Panc1 (cell line): Measurements from ENCODE around the gene OR8B8. TPM values are rescaled to one million over a fixed set of nuclear protein-coding genes. Genes with fewer than 3 reads are reported as not detected.

Experiments
- ATAC-seq: fragments of 200-7000 bp; cut with Tn5 transposase; 2 replicates; pipeline ENCODE4 v1.9.1; 2020; ENCODE audit warnings: mild to moderate bottlenecking, moderate library complexity
- BruUV-seq: library from RNA; stranded (reverse); fragments of 400-500 nt; replicated peaks from 2 replicates; lab custom pipeline; 2021; lab: Mats Ljungman, UMichigan
- CTCF ChIA-PET: fragments of 300-600 bp; sonication (Branson Sonifier 250); formaldehyde crosslinking; loops from one replicate; lab custom pipeline; 2022; ENCODE audit warnings: antibody characterized with exemption; lab: Charles Lee
- POLR2A ChIA-PET: fragments of 300-600 bp; sonication (Branson Sonifier 250); formaldehyde crosslinking; loops from one replicate; lab custom pipeline; 2022; ENCODE audit warnings: antibody characterized with exemption; lab: Charles Lee
- DNase-seq: peaks from one replicate; pipeline ENCODE4 v3.0.0-alpha.2; 2010; ENCODE audit warnings: low read depth, low spot score
- H3K27ac ChIP-seq: 2 replicates; pipeline ENCODE4 v1.5.1; 2011; ENCODE audit warnings: mild to moderate bottlenecking, low read length, inconsistent platforms
- H3K27me3 ChIP-seq: fragments of 200-500 bp; sonication (Bioruptor generic); 2 replicates; pipeline ENCODE4 v1.6.0; 2014; ENCODE audit warnings: low read length, inconsistent platforms; ENCODE audit not compliant: control insufficient read depth, insufficient read depth
- H3K36me3 ChIP-seq: fragments of 200-500 bp; sonication (Bioruptor generic); 2 replicates; pipeline ENCODE4 v1.5.1; 2014; ENCODE audit warnings: inconsistent platforms, mild to moderate bottlenecking, low read length, moderate library complexity; ENCODE audit not compliant: control insufficient read depth, insufficient read depth
- H3K4me1 ChIP-seq: 2 replicates; pipeline ENCODE4 v1.5.1; 2011; ENCODE audit warnings: inconsistent platforms, mild to moderate bottlenecking, low read length, moderate library complexity; ENCODE audit not compliant: control insufficient read depth, insufficient read depth
- H3K4me3 ChIP-seq, 2 experiments: 2 replicates each; pipeline ENCODE4 v1.5.1; 2011 to 2012; ENCODE audit warnings: low read depth in 2 of 2, low read length in 2 of 2, mild to moderate bottlenecking in 2 of 2, inconsistent platforms in 1 of 2, moderate library complexity in 1 of 2
- H3K9me3 ChIP-seq: fragments of 200-500 bp; sonication (Bioruptor generic); 2 replicates; pipeline ENCODE4 v1.5.1; 2014; ENCODE audit warnings: low read depth, mild to moderate bottlenecking, inconsistent platforms, low read length, moderate library complexity; ENCODE audit not compliant: control insufficient read depth, insufficient read depth
- POLR2AphosphoS5 ChIP-seq: IDR thresholded peaks from 2 replicates; pipeline ENCODE4 v1.6.1; 2012; ENCODE audit warnings: mild to moderate bottlenecking, low read depth, low read length, moderate library complexity
- SIN3A ChIP-seq: IDR thresholded peaks from 2 replicates; pipeline ENCODE4 v1.6.1; 2012; ENCODE audit warnings: low read depth, mild to moderate bottlenecking, low read length, moderate library complexity, borderline replicate concordance; ENCODE audit not compliant: insufficient read depth
- TCF7L2 ChIP-seq: IDR thresholded peaks from 2 replicates; pipeline ENCODE4 v1.6.1; 2011; ENCODE audit warnings: mild to moderate bottlenecking, low read depth, low read length, inconsistent platforms
- in situ Hi-C: cut with HindIII; loops from 2 replicates; pipeline ENCODE4 v1.10.0; 2016; ENCODE audit warnings: low sequenced_read_pairs, low pct_unique_long_range_greater_than_20kb
- intact Hi-C: fragments of 100-400 bp; cut with micrococcal nuclease; formaldehyde crosslinking; loops from one replicate; pipeline ENCODE4 v1.10.0; 2022; ENCODE audit not compliant: unreplicated experiment
- total RNA-seq: library from RNA; stranded (reverse); gene quantifications from one replicate; pipeline ENCODE4 v1.2.1, GENCODE V29; 2021; ENCODE audit not compliant: unreplicated experiment
- TF ChIP-seq, protein P1 (sequence below): fragments of 450-650 bp; IDR thresholded peaks from 2 replicates; pipeline ENCODE4 v1.5.1; 2017; ENCODE audit warnings: mild to moderate bottlenecking
- TF ChIP-seq, protein P2 (sequence below), 2 experiments: IDR thresholded peaks; 2 replicates each; pipeline ENCODE4 v1.6.1; 2011 to 2012; ENCODE audit warnings: low read depth in 2 of 2, control low read depth in 1 of 2, low read length in 1 of 2, mild to moderate bottlenecking in 1 of 2, moderate library complexity in 1 of 2; ENCODE audit not compliant: insufficient read depth in 1 of 2

OR8B8 gene
- total RNA-seq, 1 experiment from 2014 or later: not detected

DNA sequence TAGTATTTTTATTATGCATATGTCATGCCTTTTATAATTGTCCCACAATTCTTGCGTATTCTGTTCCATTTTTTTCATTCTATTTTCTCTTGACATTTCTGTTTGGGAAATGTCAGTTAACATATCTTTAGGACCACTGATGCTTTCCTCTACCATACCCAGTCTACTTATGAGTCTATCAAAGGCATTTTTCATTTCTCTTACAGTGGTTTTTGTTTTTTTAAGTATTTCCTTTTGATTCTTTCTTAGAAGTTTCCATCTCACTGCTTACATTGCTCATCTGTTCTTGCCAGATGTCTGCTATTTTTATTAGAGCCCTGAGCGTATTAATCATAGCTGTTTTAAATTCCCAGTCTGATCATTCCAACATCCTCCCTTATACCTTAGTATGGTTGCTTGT is 29.3 kb upstream of the OR8B8 start:
- TF ChIP-seq, protein P1, sequence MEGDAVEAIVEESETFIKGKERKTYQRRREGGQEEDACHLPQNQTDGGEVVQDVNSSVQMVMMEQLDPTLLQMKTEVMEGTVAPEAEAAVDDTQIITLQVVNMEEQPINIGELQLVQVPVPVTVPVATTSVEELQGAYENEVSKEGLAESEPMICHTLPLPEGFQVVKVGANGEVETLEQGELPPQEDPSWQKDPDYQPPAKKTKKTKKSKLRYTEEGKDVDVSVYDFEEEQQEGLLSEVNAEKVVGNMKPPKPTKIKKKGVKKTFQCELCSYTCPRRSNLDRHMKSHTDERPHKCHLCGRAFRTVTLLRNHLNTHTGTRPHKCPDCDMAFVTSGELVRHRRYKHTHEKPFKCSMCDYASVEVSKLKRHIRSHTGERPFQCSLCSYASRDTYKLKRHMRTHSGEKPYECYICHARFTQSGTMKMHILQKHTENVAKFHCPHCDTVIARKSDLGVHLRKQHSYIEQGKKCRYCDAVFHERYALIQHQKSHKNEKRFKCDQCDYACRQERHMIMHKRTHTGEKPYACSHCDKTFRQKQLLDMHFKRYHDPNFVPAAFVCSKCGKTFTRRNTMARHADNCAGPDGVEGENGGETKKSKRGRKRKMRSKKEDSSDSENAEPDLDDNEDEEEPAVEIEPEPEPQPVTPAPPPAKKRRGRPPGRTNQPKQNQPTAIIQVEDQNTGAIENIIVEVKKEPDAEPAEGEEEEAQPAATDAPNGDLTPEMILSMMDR: no peak
- TF ChIP-seq, protein P2, sequence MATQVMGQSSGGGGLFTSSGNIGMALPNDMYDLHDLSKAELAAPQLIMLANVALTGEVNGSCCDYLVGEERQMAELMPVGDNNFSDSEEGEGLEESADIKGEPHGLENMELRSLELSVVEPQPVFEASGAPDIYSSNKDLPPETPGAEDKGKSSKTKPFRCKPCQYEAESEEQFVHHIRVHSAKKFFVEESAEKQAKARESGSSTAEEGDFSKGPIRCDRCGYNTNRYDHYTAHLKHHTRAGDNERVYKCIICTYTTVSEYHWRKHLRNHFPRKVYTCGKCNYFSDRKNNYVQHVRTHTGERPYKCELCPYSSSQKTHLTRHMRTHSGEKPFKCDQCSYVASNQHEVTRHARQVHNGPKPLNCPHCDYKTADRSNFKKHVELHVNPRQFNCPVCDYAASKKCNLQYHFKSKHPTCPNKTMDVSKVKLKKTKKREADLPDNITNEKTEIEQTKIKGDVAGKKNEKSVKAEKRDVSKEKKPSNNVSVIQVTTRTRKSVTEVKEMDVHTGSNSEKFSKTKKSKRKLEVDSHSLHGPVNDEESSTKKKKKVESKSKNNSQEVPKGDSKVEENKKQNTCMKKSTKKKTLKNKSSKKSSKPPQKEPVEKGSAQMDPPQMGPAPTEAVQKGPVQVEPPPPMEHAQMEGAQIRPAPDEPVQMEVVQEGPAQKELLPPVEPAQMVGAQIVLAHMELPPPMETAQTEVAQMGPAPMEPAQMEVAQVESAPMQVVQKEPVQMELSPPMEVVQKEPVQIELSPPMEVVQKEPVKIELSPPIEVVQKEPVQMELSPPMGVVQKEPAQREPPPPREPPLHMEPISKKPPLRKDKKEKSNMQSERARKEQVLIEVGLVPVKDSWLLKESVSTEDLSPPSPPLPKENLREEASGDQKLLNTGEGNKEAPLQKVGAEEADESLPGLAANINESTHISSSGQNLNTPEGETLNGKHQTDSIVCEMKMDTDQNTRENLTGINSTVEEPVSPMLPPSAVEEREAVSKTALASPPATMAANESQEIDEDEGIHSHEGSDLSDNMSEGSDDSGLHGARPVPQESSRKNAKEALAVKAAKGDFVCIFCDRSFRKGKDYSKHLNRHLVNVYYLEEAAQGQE (IDR thresholded peaks at IDR 0.05; ENCODE audit: insufficient read depth in 1 of 2, low read depth in 2 of 2, low read length in 1 of 2): no peak
- TF ChIP-seq SIN3A (no peak), TCF7L2 (no peak), POLR2AphosphoS5 (no peak)
- Histone ChIP-seq H3K27me3 (peaks cover 5% of the 10 kb centered on the region; the same call in 1 of the 2 replicates), H3K27ac (no peak overlapping the region), H3K4me3 (no peak overlapping the region), H3K36me3 (no peaks in the 10 kb centered on the region), H3K9me3 (no peaks in the 10 kb centered on the region), H3K4me1 (no peaks in the 10 kb centered on the region)
- no peak for ATAC-seq
- POLR2A ChIA-PET: no interaction called here
- DNase-seq: no peak
- in situ Hi-C loops (no loop called here), intact Hi-C loops (no loop called here)
- CTCF ChIA-PET: no interaction called here
- no TSS peak for BruUV-seq

DNA sequence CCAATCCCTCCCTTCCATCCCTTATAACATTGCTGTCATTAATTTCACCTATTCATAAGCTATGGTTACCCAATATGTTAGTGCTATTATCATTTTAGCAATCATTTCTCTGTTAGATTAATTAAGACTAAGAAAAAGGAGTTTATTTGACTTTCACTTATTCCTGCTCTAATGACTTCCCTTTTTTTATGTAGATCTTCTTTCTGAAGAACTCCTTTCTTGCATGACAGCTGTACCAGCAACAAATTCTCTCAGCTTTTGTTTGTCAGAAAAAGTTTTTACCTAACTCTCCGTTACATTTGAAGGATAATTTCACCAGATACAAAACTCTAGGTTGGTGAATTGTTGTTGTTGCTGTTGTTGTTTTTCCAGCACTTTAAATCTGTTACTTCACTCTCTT is 28.6 kb upstream of the OR8B8 start:
- ChIA-PET POLR2A (no interaction called here), CTCF (no interaction called here)
- peaks cover 5% of the 10 kb centered on the region; the same call in 1 of the 2 replicates for H3K27me3 ChIP-seq

More for the DNA sequence above, 28.6 kb upstream of the OR8B8 start:
- Histone ChIP-seq H3K9me3 (no peaks in the 10 kb centered on the region), H3K4me3 (no peak overlapping the region), H3K27ac (no peak overlapping the region), H3K4me1 (no peaks in the 10 kb centered on the region), H3K36me3 (no peaks in the 10 kb centered on the region)
- ATAC-seq (no peak), DNase-seq (no peak)
- in situ Hi-C loops (no loop called here), intact Hi-C loops (no loop called here)
- BruUV-seq: no TSS peak
- TF ChIP-seq POLR2AphosphoS5 (no peak), SIN3A (no peak), TCF7L2 (no peak)
- TF ChIP-seq, protein P1: no peak
- TF ChIP-seq, protein P2 (IDR thresholded peaks at IDR 0.05; ENCODE audit: insufficient read depth in 1 of 2, low read depth in 2 of 2, low read length in 1 of 2): no peak
